T47D (cell line): ENCODE measurements around the gene SSNA1.

Experiments used
- DNase-seq, 2 experiments: peaks; one replicate each; pipeline versions ENCODE4 v3.0.0 to v3.0.0-alpha.2; 2011 to 2012; ENCODE audit warnings: low read depth in 1 of 2, low spot score in 1 of 2
- JUND ChIP-seq: IDR thresholded peaks from 2 replicates; pipeline ENCODE4 v1.6.1; 2012; ENCODE audit warnings: low read depth
- in situ Hi-C: cut with HindIII; loops from 2 replicates; pipeline ENCODE4 v1.10.0; 2016; ENCODE audit warnings: low sequenced_read_pairs, low pct_unique_long_range_greater_than_20kb

Gene SSNA1

DNA sequence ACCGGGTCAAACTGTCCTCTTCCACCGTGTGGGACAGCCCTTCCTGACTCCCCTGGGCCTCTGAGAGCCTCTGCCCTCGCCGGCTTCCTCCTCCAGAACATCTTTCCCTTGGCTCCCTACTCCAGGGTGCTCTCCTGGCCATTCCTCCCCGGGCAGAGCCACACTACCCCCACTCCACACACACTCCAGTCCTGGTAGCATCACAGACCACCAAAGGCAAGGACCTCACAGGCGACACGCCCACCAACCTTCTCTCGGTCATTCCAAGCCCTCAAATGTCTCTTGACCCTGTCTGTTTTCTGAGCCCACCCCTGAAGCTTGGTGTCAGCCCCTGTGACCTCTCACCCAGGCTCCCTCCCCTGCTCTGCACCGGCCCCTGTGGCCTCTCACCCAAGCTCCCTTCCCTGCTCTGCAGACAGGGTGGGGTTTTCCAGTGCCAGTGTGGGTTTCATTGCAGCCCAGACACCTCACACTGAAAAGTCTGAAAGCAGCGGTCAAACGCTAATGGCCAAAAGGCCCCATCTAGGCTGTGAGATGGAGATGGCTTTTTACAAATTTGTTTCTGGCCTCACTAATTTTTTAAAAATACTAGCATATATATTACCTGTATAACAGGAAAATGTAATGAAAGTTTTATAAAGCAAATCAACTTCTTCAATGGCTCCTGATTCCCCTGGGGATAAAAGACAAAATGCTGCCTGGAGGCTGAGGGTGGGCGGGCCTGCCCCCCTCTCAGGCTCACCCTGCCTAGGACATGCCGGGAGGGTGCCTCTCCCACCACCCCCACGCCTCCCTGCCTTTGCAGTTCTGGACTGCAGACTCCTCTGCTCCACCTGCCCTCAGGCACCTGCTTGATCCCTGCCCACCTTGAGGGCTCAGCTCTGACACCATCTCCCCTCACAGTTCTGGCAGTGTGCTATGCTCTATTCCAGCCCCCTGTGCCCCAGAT is 29.1 kb upstream of the SSNA1 start:
- no peak for DNase-seq
- in situ Hi-C loops: no loop called here
- no peak for TF ChIP-seq JUND

DNA sequence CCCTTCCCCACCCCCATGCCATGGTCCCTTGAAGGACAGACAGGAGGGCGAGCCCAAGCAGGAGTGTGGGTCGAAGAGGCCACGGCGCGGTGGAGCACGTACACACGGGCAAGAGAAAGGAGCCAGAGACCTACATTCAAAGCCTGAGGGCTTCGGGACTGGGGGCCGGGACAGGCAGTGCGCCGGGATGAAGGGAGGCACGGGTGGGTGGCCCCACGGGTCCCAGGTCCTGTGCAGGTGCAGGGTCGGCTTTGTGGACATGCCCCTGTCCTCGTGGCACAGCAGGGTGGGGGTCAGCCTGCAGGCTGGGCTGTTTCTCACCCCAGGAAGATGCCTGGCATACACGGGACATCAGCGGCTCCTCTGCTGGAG is 28.4 kb upstream of the SSNA1 start:
- DNase-seq: no peak
- no peak for TF ChIP-seq JUND
- in situ Hi-C loops: no loop called here

DNA sequence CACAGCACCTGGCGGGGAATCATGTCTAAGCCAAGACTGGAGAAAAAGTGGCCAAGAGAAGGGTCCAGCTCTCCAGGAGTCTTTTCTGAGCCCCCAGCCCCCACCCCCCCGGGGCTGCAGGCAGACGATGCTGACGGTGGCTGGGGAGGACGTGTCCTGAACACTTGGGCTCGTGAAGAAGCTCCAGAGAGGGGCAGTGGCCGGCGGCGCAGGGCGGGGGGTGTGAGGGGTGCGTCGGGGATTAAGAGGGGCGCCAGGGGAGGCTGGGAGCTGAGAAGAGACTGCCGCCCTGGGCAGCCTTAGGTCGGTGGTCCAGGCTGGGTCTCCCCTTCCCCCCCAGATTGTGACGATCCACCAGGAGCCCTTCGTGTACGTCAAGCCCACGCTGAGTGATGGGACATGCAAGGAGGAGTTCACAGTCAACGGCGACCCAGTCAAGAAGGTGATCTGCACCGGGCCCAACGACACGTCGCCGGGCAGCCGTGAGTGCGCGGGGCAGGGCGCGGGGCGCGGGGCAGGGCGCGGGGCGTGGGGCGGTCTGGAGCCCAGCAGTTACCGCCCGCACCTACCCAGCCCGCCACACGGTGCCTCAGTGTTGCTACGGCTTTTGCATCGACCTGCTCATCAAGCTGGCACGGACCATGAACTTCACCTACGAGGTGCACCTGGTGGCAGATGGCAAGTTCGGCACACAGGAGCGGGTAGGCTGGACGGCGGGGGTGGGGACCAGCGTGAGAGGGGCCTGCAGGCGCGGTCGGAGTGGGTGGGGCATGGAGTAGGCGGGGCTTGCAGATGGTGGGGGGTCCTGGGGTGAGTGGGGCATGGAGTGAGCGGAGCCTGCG is 27.5 kb upstream of the SSNA1 start:
- in situ Hi-C loops: no loop called here
- DNase-seq: no peak
- no peak for TF ChIP-seq JUND

DNA sequence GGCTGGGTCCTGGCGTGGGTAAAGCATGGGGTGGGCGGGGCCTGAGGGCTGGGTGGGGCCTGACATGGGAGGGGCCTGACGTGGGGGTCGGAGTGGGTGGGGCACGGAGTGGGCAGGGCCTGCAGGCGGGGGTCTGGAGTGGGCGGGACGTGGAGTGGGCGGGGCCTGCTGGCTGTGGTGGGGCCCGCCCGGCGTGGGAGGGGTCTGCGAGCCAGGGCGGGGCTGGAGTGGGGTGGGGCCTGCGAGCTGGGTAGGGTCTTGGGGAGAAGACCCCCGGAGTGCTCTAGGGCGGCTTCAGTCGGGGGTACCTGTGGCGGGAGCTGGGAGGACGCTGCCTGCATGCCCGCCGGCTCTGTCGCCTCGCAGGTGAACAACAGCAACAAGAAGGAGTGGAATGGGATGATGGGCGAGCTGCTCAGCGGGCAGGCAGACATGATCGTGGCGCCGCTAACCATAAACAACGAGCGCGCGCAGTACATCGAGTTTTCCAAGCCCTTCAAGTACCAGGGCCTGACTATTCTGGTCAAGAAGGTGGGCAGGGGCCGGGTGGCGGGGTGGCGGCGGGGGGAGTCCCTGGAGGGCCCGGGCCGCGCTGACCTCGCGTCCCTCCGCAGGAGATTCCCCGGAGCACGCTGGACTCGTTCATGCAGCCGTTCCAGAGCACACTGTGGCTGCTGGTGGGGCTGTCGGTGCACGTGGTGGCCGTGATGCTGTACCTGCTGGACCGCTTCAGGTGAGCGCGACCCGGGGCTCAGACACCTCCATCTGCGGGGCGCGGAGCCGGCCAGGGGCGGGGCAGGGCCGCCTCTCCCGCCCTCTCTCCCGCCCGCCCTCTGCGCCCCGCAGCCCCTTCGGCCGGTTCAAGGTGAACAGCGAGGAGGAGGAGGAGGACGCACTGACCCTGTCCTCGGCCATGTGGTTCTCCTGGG is 26.7 kb upstream of the SSNA1 start:
- in situ Hi-C loops: no loop called here
- TF ChIP-seq JUND: no peak

DNA sequence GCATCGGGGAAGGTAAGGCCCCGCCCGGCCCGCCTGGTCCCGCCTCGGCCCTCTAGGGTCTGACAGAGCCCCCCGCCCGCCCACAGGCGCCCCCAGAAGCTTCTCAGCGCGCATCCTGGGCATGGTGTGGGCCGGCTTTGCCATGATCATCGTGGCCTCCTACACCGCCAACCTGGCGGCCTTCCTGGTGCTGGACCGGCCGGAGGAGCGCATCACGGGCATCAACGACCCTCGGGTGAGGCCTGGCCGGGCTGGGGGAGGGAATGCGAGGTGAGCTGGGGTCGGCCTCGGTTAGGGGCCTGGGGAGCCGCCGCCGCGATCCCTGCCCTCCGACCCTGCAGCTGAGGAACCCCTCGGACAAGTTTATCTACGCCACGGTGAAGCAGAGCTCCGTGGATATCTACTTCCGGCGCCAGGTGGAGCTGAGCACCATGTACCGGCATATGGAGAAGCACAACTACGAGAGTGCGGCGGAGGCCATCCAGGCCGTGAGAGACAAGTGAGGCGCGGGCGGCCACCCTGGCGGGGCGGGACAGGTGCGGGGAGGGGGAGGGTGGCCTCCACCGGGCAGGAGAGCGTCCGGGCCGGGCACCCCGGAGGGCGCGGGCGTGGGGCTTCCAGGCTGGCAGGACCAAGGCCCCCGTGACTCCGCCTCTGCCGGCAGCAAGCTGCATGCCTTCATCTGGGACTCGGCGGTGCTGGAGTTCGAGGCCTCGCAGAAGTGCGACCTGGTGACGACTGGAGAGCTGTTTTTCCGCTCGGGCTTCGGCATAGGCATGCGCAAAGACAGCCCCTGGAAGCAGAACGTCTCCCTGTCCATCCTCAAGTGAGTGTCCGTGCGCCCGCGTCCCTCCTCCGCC is 25.7 kb upstream of the SSNA1 start:
- in situ Hi-C loops: no loop called here
- no peak for TF ChIP-seq JUND
- no peak for DNase-seq

More for the DNA sequence above, 26.7 kb upstream of the SSNA1 start:
- no peak for DNase-seq

DNA sequence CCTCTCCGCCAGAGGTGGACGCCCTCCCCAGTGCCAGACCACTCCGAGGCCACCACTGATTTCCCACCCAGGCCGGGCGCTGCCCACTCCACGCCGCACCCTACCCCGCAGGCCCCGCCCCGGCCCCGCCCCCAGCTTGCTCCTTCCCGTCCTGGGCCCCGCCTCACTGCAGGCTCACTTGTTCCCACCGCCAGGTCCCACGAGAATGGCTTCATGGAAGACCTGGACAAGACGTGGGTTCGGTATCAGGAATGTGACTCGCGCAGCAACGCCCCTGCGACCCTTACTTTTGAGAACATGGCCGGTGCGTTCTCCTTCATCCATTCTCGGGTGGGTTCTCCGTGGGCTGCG is 25.1 kb upstream of the SSNA1 start:
- in situ Hi-C loops: no loop called here
- TF ChIP-seq JUND: no peak
- no peak for DNase-seq

DNA sequence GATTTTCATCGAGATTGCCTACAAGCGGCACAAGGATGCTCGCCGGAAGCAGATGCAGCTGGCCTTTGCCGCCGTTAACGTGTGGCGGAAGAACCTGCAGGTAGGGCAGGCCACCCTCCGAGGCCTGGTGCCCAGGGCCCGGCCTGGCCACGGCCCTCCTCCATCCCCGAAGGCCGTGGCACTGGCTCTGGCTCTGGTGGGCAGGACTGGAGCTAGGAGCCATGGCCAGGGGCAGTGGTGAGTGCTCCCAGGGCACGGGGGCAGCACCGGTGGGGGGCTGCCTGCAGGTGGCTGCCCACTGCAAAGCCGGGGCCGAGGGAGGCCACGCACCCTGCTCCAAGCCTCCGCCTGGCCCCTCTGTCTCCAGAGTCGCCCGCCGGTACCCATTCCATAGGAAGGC is 24.7 kb upstream of the SSNA1 start:
- DNase-seq: no peak
- TF ChIP-seq JUND: no peak
- in situ Hi-C loops: no loop called here

DNA sequence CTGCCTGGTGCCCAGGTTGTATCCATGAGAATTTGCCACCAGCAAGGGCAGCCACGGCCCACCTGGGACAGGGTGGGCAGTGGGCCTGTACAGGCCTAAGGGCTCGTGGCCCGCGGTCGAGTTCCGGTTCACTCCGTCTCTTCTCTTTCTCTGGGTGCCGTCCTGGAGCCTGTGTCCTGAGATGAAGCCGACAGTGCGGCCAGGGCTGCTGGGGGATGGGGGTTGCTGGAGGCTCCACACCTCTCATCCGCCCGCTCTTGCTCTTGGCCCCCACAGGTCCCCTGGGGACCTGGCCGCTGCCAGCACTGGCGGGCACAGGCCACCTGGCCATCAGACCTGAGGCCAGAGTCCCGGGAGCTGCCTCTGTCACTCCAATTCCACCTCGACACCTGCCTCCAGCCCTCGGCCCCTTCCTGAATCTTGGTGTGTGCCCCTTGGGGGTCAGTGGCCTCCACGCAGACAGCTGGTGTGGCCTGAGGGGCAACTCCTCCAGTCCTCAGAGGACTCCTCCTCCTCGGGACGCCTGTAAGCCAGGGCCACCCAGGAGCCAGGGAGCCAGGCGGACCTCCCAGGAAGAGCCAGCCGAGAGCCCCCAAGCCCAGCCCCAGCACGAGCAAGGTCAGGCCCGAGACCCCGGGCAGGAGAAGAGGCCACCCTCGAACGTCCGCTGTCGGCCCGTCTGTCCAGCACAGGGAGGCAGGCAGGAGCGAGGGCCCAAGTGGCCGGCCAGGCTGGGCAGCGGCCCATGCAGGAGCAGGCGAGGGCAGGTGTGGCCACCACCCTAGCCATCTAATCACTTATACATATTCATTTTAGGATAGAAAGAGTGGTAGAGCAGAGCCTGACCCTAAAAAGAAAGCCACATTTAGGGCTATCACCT is 23.9 kb upstream of the SSNA1 start:
- no peak for TF ChIP-seq JUND
- in situ Hi-C loops: no loop called here
- DNase-seq: no peak

DNA sequence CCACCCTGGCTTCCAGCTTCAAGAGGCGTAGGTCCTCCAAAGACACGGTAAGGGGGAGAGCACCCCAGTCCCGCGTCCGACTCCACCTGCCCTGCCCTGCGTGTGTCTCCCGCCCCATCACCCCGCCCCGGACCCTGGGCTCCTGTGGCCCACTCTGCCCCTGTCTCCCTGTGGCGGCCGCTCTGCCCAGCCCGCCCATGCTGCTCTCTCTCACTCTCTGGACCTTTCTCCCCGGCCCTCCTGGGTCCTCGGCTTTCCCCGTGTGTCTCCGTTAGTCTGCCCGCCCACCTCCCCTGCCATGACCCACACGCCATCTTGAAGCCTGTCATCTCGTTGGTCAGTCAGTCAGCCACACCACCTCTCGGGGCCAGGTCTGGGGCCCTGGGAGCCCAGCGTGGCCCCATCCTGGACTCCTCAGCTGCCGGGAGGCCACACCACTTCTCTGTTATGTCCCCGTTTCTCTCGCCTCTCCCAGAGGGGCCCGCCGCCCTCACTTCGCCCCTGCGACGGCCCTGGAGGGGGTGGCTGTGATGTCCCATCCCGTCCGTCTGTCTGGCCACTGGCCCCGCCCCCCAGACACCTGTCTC is 23.1 kb upstream of the SSNA1 start:
- no peak for TF ChIP-seq JUND
- in situ Hi-C loops: no loop called here
- DNase-seq: no peak
